Thyroid gland (tissue), 4 donors: Measurements from ENCODE around the gene TUBB4A. TPM values are rescaled to one million over a fixed set of nuclear protein-coding genes. Genes with fewer than 3 reads are reported as not detected.

Experiments used
- DNase-seq, 2 donors: peaks; one replicate each; pipeline ENCODE4 v3.0.0-alpha.2; 2019
- H3K27ac ChIP-seq, 3 donors: fragments of 200-600 bp; sonication (generic); 1 replicate in 2 of 3; 2 replicates in 1 of 3; pipeline ENCODE4 v1.5.1; 2016 to 2019; ENCODE audit warnings: mild to moderate bottlenecking in 1 of 3, moderate library complexity in 1 of 3
- H3K27me3 ChIP-seq: fragments of 200-600 bp; sonication (generic); one replicate; pipeline ENCODE4 v1.5.1; 2019
- H3K36me3 ChIP-seq, 2 donors: fragments of 200-600 bp; sonication (generic); one replicate each; pipeline ENCODE4 v1.5.1; 2016 to 2019
- H3K4me1 ChIP-seq, 2 donors: fragments of 200-600 bp; sonication (generic); one replicate each; pipeline ENCODE4 v1.5.1; 2017 to 2019
- H3K4me3 ChIP-seq, 3 donors: fragments of 200-600 bp; sonication (generic); replicated peaks in 1 of 3; 1 replicate in 2 of 3; 2 replicates in 1 of 3; pipeline ENCODE4 v1.5.1; 2016; ENCODE audit warnings: mild to moderate bottlenecking in 1 of 3
- H3K9me3 ChIP-seq: fragments of 200-600 bp; sonication (generic); one replicate; pipeline ENCODE4 v1.5.1; 2017
- POLR2A ChIP-seq, 2 donors: fragments of 450-650 bp; IDR thresholded peaks; one replicate each; pipeline ENCODE4 v1.6.1; 2017; ENCODE audit warnings: antibody characterized with exemption in 2 of 2, mild to moderate bottlenecking in 2 of 2, moderate library complexity in 1 of 2
- WGBS, 2 donors: methylation state at CpG; one replicate each; pipeline ENCODE4 v1.1.5; 2017; 5-methylcytosine and 5-hydroxymethylcytosine counted together
- intact Hi-C: fragments of 100-400 bp; cut with DNase I; formaldehyde crosslinking; loops from one replicate; pipeline ENCODE4 v1.15.1; 2023
- total RNA-seq, 4 donors: library from RNA; depleted of rRNA; stranded (reverse); fragments of >200 nt; gene quantifications; one replicate each; pipeline ENCODE4 v1.2.3, GENCODE V29; 2016
- TF ChIP-seq, protein P1 (sequence below), 6 experiments: fragments of 200-600 bp in 3 of 6; fragments of 450-650 bp in 3 of 6; sonication (generic) in 3 of 6; IDR thresholded peaks; one replicate each; pipeline ENCODE4 v1.5.1; 2016 to 2019; ENCODE audit warnings: antibody characterized with exemption in 6 of 6, mild to moderate bottlenecking in 2 of 6, inconsistent platforms in 1 of 6, moderate library complexity in 1 of 6

TUBB4A gene
- total RNA-seq, 4 donors from 2014 or later: 0.22 to 0.67 (median 0.59) TPM; not detected in 1

- H3K36me3 ChIP-seq: no peaks in the 10 kb centered on the region
- H3K4me1 ChIP-seq: peaks cover 8 to 16% of the 10 kb centered on the region in 2 donors
- 85 to 97% methylated on average over 5 of the region's 13 CpGs for WGBS, 2 donors
- no peak for DNase-seq
- intact Hi-C loops: no loop called here
- no peak overlapping the region for H3K4me3 ChIP-seq
- H3K27me3 ChIP-seq: peaks cover 14% of the 10 kb centered on the region
- H3K27ac ChIP-seq: no peak overlapping the region
- TF ChIP-seq, protein P1, sequence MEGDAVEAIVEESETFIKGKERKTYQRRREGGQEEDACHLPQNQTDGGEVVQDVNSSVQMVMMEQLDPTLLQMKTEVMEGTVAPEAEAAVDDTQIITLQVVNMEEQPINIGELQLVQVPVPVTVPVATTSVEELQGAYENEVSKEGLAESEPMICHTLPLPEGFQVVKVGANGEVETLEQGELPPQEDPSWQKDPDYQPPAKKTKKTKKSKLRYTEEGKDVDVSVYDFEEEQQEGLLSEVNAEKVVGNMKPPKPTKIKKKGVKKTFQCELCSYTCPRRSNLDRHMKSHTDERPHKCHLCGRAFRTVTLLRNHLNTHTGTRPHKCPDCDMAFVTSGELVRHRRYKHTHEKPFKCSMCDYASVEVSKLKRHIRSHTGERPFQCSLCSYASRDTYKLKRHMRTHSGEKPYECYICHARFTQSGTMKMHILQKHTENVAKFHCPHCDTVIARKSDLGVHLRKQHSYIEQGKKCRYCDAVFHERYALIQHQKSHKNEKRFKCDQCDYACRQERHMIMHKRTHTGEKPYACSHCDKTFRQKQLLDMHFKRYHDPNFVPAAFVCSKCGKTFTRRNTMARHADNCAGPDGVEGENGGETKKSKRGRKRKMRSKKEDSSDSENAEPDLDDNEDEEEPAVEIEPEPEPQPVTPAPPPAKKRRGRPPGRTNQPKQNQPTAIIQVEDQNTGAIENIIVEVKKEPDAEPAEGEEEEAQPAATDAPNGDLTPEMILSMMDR (IDR thresholded peaks at IDR 0.05): no peak
- TF ChIP-seq POLR2A (IDR thresholded peaks at IDR 0.05): no peak
- no peaks in the 10 kb centered on the region for H3K9me3 ChIP-seq
These were observed 23.3 kb downstream of the TUBB4A start for GRCh38 chr19:6478815-6479214.

- TF ChIP-seq POLR2A (IDR thresholded peaks at IDR 0.05): no peak
- TF ChIP-seq, protein P1 (IDR thresholded peaks at IDR 0.05): no peak
- Histone ChIP-seq H3K27me3 (peaks cover 14% of the 10 kb centered on the region), H3K9me3 (no peaks in the 10 kb centered on the region), H3K27ac (no peak overlapping the region), H3K36me3 (no peaks in the 10 kb centered on the region), H3K4me1 (peaks cover 8 to 16% of the 10 kb centered on the region in 2 donors), H3K4me3 (no peak overlapping the region)
- DNase-seq: no peak
- WGBS, 2 donors: 20 to 21% methylated on average over 2 to 10 of the region's 29 CpGs
- intact Hi-C loops: no loop called here
These were observed 25.1 kb downstream of the TUBB4A start for GRCh38 chr19:6476896-6477431.

DNA sequence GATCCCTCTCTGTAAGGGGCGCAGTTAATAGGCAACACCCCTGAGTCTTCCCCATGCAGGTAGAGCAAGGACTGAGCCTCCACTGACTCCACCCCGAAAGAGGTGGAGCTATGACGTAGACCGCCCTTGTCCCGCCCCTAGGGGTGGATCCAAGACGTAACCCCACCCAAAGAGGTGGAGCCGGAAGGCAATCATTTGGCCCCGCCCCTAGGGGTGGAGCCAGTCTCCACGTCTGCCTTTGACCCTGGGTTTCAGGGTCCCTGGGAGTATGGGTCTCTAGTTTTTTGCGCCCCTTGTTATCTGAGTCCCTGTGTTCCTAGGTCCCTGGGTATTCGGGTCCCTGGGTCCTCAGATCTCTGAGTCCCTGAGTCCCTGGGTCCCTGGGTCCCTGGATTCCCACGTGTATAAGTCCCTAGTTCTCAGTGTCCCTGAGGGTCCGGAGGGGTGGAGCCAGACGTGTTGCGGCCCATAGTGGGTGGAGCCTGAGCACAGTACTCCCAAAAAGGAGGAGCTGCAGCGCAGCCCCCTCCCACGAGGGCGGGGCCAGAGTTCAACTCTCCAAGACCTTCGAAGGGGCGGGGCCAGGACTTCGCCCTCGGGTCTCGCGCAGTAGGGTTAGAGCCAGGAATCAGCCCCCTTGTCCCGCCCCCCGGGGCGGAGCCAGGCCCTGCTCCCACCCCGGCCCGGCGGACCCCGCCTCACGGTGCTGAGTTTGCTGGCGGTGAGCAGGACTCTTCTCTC is 25.8 kb downstream of the TUBB4A start:
- peaks cover 8 to 16% of the 10 kb centered on the region in 2 donors for H3K4me1 ChIP-seq
- H3K36me3 ChIP-seq: no peaks in the 10 kb centered on the region
- H3K27ac ChIP-seq: no peak overlapping the region
- intact Hi-C loops: no loop called here
- DNase-seq: peak; percentile 29 to 38
- WGBS, 2 donors: 2 to 3% methylated on average over 10 to 13 of the region's 33 CpGs
- H3K4me3 ChIP-seq: no peak overlapping the region
- no peaks in the 10 kb centered on the region for H3K9me3 ChIP-seq
- TF ChIP-seq POLR2A (IDR thresholded peaks at IDR 0.05): no peak
- TF ChIP-seq, protein P1 (IDR thresholded peaks at IDR 0.05): no peak
- H3K27me3 ChIP-seq: peaks cover 14% of the 10 kb centered on the region

DNA sequence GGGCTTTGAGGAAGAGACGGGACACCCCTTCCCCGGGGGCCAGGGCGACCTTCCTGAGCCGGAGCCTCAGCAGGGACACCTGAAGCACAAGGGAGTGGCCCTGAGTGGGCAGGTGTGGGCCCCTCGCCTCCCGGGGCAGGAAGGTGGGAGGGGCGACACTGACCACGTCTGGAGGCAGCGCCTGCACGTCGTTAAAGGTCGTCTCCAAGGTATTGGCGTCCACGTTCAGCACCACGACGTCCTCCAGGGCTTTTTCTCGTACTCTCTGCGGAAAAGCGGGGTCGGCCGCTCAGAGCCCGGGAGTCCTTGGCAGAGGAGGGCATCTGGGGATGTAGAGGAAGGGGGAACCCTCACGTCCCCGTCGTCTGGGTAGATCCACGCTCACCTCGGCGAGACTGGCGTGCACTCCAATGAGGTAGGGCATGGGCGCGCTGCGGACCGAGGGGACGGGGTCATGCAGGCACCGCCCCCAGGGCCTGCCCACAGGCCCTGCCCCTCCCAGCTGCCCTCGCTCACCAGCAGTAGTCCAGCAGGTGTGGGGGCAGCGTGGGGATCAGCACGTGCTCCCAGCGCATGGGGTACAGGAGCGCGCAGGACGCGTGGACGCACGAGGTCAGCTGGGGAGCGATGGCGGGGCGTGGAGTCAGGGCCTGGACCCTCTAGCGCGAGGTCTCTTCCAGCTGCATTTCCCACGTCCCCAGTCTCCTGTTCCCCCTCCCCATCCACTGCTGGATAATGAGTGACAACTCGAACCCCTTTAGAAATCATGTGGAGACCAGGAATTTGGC is 26.6 kb downstream of the TUBB4A start:
- Histone ChIP-seq H3K36me3 (no peaks in the 10 kb centered on the region), H3K27me3 (peaks cover 14% of the 10 kb centered on the region), H3K4me3 (no peak overlapping the region), H3K27ac (no peak overlapping the region), H3K9me3 (no peaks in the 10 kb centered on the region), H3K4me1 (peaks cover 8 to 16% of the 10 kb centered on the region in 2 donors)
- DNase-seq: no peak
- 0 to 29% methylated on average over 1 to 8 of the region's 52 CpGs for WGBS, 2 donors
- intact Hi-C loops: no loop called here
- TF ChIP-seq, protein P1 (IDR thresholded peaks at IDR 0.05): no peak
- no peak for TF ChIP-seq POLR2A (IDR thresholded peaks at IDR 0.05)
